Ovary (tissue), 9 donors: ENCODE measurements around the gene TJAP1. TPM values are rescaled to one million over a fixed set of nuclear protein-coding genes. Genes with fewer than 3 reads are reported as not detected.

ENCODE experiments used
- DNase-seq, 5 donors: peaks; one replicate each; pipeline ENCODE4 v3.0.0-alpha.2; 2019 to 2020
- H3K27ac ChIP-seq, 2 donors: fragments of 200-600 bp; one replicate each; pipeline versions ENCODE4 v1.5.1 to v1.8.0; 2019 to 2022
- H3K27me3 ChIP-seq: fragments of 200-600 bp; one replicate; pipeline ENCODE4 v1.8.0; 2022
- H3K36me3 ChIP-seq: fragments of 200-600 bp; sonication (generic); one replicate; pipeline ENCODE4 v1.5.1; 2019
- H3K4me1 ChIP-seq: one replicate; pipeline ENCODE4 v1.8.1; 2013; ENCODE audit warnings: mild to moderate bottlenecking, moderate library complexity; ENCODE audit not compliant: insufficient read depth
- H3K4me3 ChIP-seq: fragments of 200-600 bp; sonication (generic); one replicate; pipeline ENCODE4 v1.5.1; 2017
- H3K9me3 ChIP-seq, 2 donors: fragments of 200-600 bp in 1 of 2; sonication (generic) in 1 of 2; one replicate each; pipeline versions ENCODE4 v1.5.1 to v1.8.1; 2013 to 2019; ENCODE audit warnings: mild to moderate bottlenecking in 1 of 2, moderate library complexity in 1 of 2
- EP300 ChIP-seq: sonication (generic); formaldehyde crosslinking; IDR thresholded peaks from one replicate; pipeline ENCODE4 v1.6.1; 2017; ENCODE audit warnings: antibody characterized with exemption
- POLR2A ChIP-seq: fragments of 450-650 bp; IDR thresholded peaks from one replicate; pipeline ENCODE4 v1.6.1; 2017; ENCODE audit warnings: antibody characterized with exemption, mild to moderate bottlenecking, moderate library complexity
- WGBS, 3 donors: extraction: QIAGEN DNeasy Blood & Tissue Kit in 1 of 3; methylation state at CpG; one replicate each; pipeline versions ENCODE4 v1.1.5 to v1.1.7; 2013 to 2017; 5-methylcytosine and 5-hydroxymethylcytosine counted together
- intact Hi-C, 4 donors: fragments of 100-400 bp; cut with DNase I; formaldehyde crosslinking; loops; one replicate each; pipeline versions ENCODE4 v1.11.0 to v1.15.1; 2022 to 2023
- polyA plus RNA-seq, 2 donors: library from polyadenylated mRNA; stranded (reverse); fragments of 200-250 nt in 1 of 2; fragments of 350-450 nt in 1 of 2; fragmentation: Illumina TruSeq in 1 of 2; extraction: RNeasy Lipid Tissue Mini Kit (QIAGEN cat#74804) in 1 of 2; gene quantifications; one replicate each; pipeline ENCODE4 v1.2.3, GENCODE V29; 2013 to 2014
- total RNA-seq, 7 donors: library from RNA; depleted of rRNA in 2 of 7; stranded (reverse); fragments of >200 nt in 2 of 7; fragmentation: NEBNext Ultra II Directional in 3 of 7; extraction: Animal tissue kit (Norgen Biotek cat#: 25700) in 3 of 7; gene quantifications; one replicate each; pipeline versions ENCODE4 v1.1.0 to v1.2.4, GENCODE V29; 2016 to 2023
- TF ChIP-seq, protein P1 (sequence below), 3 donors: fragments of 450-650 bp in 2 of 3; fragments of 200-600 bp in 1 of 3; IDR thresholded peaks; one replicate each; pipeline versions ENCODE4 v1.5.1 to v1.8.0; 2016 to 2022; ENCODE audit warnings: antibody characterized with exemption in 3 of 3, mild to moderate bottlenecking in 1 of 3
- donor health status: DM: no; HTN: no; CAD: no; lungs with moderate emphysema.
- donor health status: DM: no; HTN: no; CAD: no.
- donor health status: Bipolar disorder and iron deficiency.
- donor health status: DM: yes; HTN: yes; CAD: no.
- donor health status: DM: no; HTN: no; CAD: no.
- donor health status: DM: yes; HTN: yes; CAD: no.

The TJAP1 gene
- total and polyA plus RNA-seq, 9 donors: 12.9 to 44.8 (median 34.0) TPM

DNA sequence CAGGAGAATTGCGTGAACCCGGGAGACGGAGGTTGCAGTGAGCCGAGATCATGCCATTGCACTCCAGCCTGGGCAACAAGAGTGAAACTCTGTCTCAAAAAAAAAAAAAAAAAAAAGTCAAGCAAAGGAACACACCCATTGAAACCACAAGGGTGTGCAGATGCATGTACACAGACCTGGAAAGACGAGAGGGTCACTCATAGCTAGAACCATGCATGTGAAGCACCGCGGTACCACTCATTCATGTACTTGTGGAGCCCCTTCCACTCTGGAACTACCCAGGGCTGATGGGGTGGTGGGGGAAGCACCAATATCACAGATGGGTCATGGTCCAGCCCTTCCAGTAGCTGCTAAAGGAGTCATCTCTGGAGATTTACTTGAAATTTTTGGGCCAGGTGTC lies 7.4 kb upstream of the TJAP1 start:
- no peaks in the 10 kb centered on the region for H3K4me1 ChIP-seq
- H3K4me3 ChIP-seq: no peak overlapping the region
- no peak overlapping the region for H3K27ac ChIP-seq
- H3K27me3 ChIP-seq: no peaks in the 10 kb centered on the region
- intact Hi-C loops: loop anchor here in 1 of 4 donors (5.0 kb wide), 1 partner anchor 1288 kb away; no protein-coding TSS in a partner anchor
- DNase-seq: no peak
- 86 to 90% (median 87%) methylated on average over 7 of the region's 7 CpGs for WGBS, 3 donors
- TF ChIP-seq POLR2A (no peak), EP300 (no peak)
- TF ChIP-seq, protein P1, sequence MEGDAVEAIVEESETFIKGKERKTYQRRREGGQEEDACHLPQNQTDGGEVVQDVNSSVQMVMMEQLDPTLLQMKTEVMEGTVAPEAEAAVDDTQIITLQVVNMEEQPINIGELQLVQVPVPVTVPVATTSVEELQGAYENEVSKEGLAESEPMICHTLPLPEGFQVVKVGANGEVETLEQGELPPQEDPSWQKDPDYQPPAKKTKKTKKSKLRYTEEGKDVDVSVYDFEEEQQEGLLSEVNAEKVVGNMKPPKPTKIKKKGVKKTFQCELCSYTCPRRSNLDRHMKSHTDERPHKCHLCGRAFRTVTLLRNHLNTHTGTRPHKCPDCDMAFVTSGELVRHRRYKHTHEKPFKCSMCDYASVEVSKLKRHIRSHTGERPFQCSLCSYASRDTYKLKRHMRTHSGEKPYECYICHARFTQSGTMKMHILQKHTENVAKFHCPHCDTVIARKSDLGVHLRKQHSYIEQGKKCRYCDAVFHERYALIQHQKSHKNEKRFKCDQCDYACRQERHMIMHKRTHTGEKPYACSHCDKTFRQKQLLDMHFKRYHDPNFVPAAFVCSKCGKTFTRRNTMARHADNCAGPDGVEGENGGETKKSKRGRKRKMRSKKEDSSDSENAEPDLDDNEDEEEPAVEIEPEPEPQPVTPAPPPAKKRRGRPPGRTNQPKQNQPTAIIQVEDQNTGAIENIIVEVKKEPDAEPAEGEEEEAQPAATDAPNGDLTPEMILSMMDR (IDR thresholded peaks at IDR 0.05): no peak
- H3K36me3 ChIP-seq: no peaks in the 10 kb centered on the region
- H3K9me3 ChIP-seq: no peaks in the 10 kb centered on the region

DNA sequence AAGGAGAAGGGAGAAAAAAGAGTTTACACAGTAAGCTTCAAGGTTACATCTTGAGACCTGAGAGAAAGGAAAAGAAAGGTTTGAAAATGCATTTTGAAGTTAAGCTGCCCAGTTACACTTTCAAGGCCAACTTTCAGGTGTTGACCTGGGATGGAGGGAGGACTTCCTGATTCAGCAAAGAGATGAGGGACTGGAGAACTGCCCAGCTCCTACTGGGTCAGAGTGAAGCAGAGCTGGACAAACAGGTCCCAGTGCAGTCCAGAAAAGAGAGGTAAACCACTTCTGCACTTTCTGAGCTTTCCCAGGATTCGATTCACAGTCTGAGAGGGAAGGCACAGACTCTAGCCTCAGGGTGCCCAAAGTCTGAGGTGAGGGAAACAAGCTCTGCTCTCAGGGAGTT lies 6.0 kb upstream of the TJAP1 start:
- intact Hi-C loops: no loop called here
- H3K4me1 ChIP-seq: no peaks in the 10 kb centered on the region
- no peak for DNase-seq
- H3K27ac ChIP-seq: no peak overlapping the region
- H3K4me3 ChIP-seq: no peak overlapping the region
- H3K27me3 ChIP-seq: no peaks in the 10 kb centered on the region
- H3K36me3 ChIP-seq: no peaks in the 10 kb centered on the region
- no peaks in the 10 kb centered on the region for H3K9me3 ChIP-seq
- no peak for TF ChIP-seq POLR2A
- TF ChIP-seq, protein P1 (IDR thresholded peaks at IDR 0.05): no peak
- TF ChIP-seq EP300: no peak
- WGBS, 3 donors: 73 to 88% (median 80%) methylated on average over 1 of the region's 1 CpG

DNA sequence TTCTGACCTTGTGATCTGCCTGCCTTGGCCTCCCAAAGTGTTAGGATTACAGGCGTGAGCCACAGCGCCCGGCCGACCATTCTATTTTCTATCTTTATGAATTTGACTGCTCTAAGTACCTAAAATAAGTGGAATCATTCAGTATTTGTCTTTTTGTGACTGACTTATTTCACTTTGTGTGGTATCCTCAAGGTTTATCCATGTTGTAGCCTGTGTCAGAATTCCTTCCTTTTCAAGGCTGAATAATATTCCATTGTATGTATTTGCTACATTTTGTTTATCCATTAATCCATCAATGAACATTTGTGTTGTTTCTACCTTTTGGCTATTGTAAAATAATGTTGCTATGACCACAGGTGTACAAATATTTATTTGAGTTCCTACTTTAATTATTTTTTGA lies 4.9 kb upstream of the TJAP1 start:
- Histone ChIP-seq H3K9me3 (no peaks in the 10 kb centered on the region), H3K27ac (no peak overlapping the region), H3K4me1 (no peaks in the 10 kb centered on the region), H3K36me3 (no peaks in the 10 kb centered on the region), H3K4me3 (no peak overlapping the region), H3K27me3 (no peaks in the 10 kb centered on the region)
- WGBS, 3 donors: 88 to 98% (median 95%) methylated on average over 4 of the region's 4 CpGs
- TF ChIP-seq POLR2A (no peak), EP300 (no peak)
- TF ChIP-seq, protein P1 (IDR thresholded peaks at IDR 0.05): no peak
- intact Hi-C loops: no loop called here
- DNase-seq: no peak

- Histone ChIP-seq H3K9me3 (no peaks in the 10 kb centered on the region), H3K36me3 (no peaks in the 10 kb centered on the region), H3K27me3 (no peaks in the 10 kb centered on the region), H3K27ac (no peak overlapping the region), H3K4me3 (no peak overlapping the region), H3K4me1 (peaks cover 7% of the 10 kb centered on the region)
- intact Hi-C loops: no loop called here
- TF ChIP-seq EP300: no peak
- no peak for TF ChIP-seq POLR2A
- TF ChIP-seq, protein P1 (IDR thresholded peaks at IDR 0.05): no peak
- 65 to 72% (median 66%) methylated on average over 6 of the region's 6 CpGs for WGBS, 3 donors
- no peak for DNase-seq
Observed at GRCh38 chr6:43475516-43475915, 1.9 kb upstream of the TJAP1 start.

DNA sequence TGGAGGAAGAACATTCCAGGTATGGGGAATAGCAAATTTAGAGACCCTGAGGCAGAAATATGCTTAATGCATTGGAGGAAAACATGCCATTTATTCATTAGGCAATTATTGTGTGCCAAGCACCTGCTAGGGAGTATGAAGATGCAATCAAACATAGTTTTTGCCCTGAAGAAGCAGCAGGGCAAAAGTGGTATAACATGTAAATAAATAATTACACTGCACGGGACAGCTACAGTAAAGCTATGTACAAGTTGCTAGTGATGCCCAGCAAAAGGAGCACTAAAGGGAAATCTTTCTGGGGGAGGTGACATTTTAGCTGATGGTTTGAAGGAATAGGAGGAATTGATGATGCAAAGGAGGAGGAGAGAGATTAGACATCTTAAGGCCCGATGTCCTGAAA lies 624 bp upstream of the TJAP1 start:
- no peak for DNase-seq
- Histone ChIP-seq H3K27me3 (no peaks in the 10 kb centered on the region), H3K4me1 (peaks cover 7% of the 10 kb centered on the region), H3K4me3 (peak overlapping the region; percentile 57), H3K27ac (peak overlapping the region in 1 of 2 donors; percentile 82), H3K36me3 (no peaks in the 10 kb centered on the region), H3K9me3 (no peaks in the 10 kb centered on the region)
- intact Hi-C loops: no loop called here
- 3 to 17% (median 4%) methylated on average over 2 of the region's 2 CpGs for WGBS, 3 donors
- TF ChIP-seq POLR2A (no peak), EP300 (no peak)
- TF ChIP-seq, protein P1 (IDR thresholded peaks at IDR 0.05): no peak
